Fibroblast of lung (primary cell): ENCODE measurements around the gene FBLIM1. TPM values are rescaled to one million over a fixed set of nuclear protein-coding genes. Genes with fewer than 3 reads are reported as not detected.

ENCODE experiments used
- DNase-seq, 2 donors: peaks; one replicate each; pipeline versions ENCODE4 v3.0.0 to v3.0.0-alpha.2; 2010; ENCODE audit warnings: low read depth in 2 of 2
- H2AFZ ChIP-seq: 2 replicates; pipeline ENCODE4 v1.5.1; 2012; ENCODE audit warnings: low read length, control low read depth, inconsistent platforms
- H3K27ac ChIP-seq: 2 replicates; pipeline ENCODE4 v1.5.1; 2011; ENCODE audit warnings: low read length, control low read depth; ENCODE audit not compliant: insufficient read depth
- H3K27me3 ChIP-seq: 2 replicates; pipeline ENCODE4 v1.5.1; 2011; ENCODE audit warnings: mild to moderate bottlenecking, low read length; ENCODE audit not compliant: control insufficient read depth, insufficient read depth
- H3K36me3 ChIP-seq: 2 replicates; pipeline ENCODE4 v1.5.1; 2011; ENCODE audit warnings: low read length; ENCODE audit not compliant: control insufficient read depth, insufficient read depth
- H3K4me1 ChIP-seq: 2 replicates; pipeline ENCODE4 v1.5.1; 2011; ENCODE audit warnings: low read length; ENCODE audit not compliant: control insufficient read depth, insufficient read depth; ENCODE audit errors: extremely low read depth
- H3K4me2 ChIP-seq: 2 replicates; pipeline ENCODE4 v1.5.1; 2011; ENCODE audit warnings: low read length, control low read depth; ENCODE audit not compliant: insufficient read depth; ENCODE audit errors: extremely low read depth
- H3K4me3 ChIP-seq, 4 experiments: fragments of 200-600 bp in 1 of 4; sonication (generic) in 1 of 4; replicated peaks in 1 of 4; 2 replicates each; pipeline ENCODE4 v1.5.1; 2011 to 2016; ENCODE audit warnings: low read length in 4 of 4, low read depth in 3 of 4, mild to moderate bottlenecking in 3 of 4, control low read depth in 2 of 4, inconsistent platforms in 1 of 4, mixed read lengths in 1 of 4; ENCODE audit not compliant: insufficient read depth in 1 of 4; ENCODE audit errors: control extremely low read depth in 1 of 4
- H3K79me2 ChIP-seq: 2 replicates; pipeline ENCODE4 v1.5.1; 2012; ENCODE audit warnings: mild to moderate bottlenecking, low read length, inconsistent platforms; ENCODE audit not compliant: control insufficient read depth, insufficient read depth
- H3K9ac ChIP-seq: 2 replicates; pipeline ENCODE4 v1.5.1; 2011; ENCODE audit warnings: mild to moderate bottlenecking, low read length, control low read depth; ENCODE audit not compliant: insufficient read depth
- H3K9me3 ChIP-seq: 2 replicates; pipeline ENCODE4 v1.5.1; 2012; ENCODE audit warnings: low read depth, low read length; ENCODE audit not compliant: control insufficient read depth, insufficient read depth
- H4K20me1 ChIP-seq: 2 replicates; pipeline ENCODE4 v1.5.1; 2011; ENCODE audit warnings: low read length; ENCODE audit not compliant: control insufficient read depth, insufficient read depth; ENCODE audit errors: extremely low read depth
- EZH2 ChIP-seq: IDR thresholded peaks from 2 replicates; pipeline ENCODE4 v1.5.1; 2012; ENCODE audit warnings: low read length, control low read depth, mild to moderate bottlenecking; ENCODE audit errors: missing control alignments
- polyA plus RNA-seq, 2 donors: library from polyadenylated mRNA; depleted of rRNA in 1 of 2; stranded (reverse) in 1 of 2; unstranded in 1 of 2; fragments of >200 nt; gene quantifications; 2 replicates each; pipeline ENCODE4 v1.2.1, GENCODE V29; 2011 to 2012; ENCODE audit warnings: missing spikeins in 1 of 2
- total RNA-seq: library from RNA; depleted of rRNA; stranded (reverse); fragments of >200 nt; gene quantifications from 2 replicates; pipeline ENCODE4 v1.2.1, GENCODE V29; 2014
- TF ChIP-seq, protein P1 (sequence below), 2 donors: IDR thresholded peaks in 1 of 2; conservative IDR thresholded peaks in 1 of 2; 1 replicate in 1 of 2; 2 replicates in 1 of 2; pipeline ENCODE4 v1.5.1; 2011 to 2012; ENCODE audit warnings: low read length in 2 of 2, control low read depth in 1 of 2, inconsistent platforms in 1 of 2, low read depth in 1 of 2, mild to moderate bottlenecking in 1 of 2

The FBLIM1 gene
- total and polyA plus RNA-seq, 2 donors (not counting 1 experiment from before 2014, with no cell fraction given), result 17.3 to 86.2 TPM

DNA sequence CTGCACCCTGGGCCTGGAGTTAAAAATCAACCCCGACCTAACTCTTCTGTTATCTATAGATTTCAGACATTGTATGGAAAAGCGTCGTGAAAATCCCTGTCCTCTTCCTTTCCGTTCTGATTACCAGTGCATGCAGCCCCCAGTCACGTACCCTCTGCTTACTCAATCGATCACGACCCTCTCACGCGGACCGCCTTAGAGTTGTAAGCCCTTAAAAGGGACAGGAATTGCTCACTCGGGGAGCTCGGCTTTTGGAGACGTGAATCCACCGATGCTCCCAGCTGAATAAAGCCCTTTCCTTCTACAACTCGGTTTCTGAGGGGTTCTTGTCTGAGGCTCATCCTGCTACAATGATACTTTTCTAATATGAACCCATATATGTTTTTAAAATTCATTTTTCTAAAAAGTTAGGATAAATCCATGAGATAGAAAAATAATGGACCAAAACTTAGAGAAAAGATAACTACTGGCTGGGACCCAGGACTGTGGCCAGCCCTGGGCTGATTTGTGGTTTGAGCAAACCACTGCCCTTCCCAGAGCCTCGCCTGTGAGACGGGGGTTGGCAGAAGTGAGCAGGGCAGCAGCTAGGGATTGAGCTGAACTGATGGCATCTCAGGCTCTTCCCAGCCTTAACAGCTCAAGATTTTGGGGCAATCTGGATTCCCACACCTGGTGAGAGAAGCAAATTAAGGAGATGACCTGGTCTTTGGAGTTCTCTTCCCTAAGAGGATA is 43.8 kb downstream of the FBLIM1 start:
- DNase-seq, result peak; percentile 24 to 64
- TF ChIP-seq EZH2, result no peak
- TF ChIP-seq, protein P1, sequence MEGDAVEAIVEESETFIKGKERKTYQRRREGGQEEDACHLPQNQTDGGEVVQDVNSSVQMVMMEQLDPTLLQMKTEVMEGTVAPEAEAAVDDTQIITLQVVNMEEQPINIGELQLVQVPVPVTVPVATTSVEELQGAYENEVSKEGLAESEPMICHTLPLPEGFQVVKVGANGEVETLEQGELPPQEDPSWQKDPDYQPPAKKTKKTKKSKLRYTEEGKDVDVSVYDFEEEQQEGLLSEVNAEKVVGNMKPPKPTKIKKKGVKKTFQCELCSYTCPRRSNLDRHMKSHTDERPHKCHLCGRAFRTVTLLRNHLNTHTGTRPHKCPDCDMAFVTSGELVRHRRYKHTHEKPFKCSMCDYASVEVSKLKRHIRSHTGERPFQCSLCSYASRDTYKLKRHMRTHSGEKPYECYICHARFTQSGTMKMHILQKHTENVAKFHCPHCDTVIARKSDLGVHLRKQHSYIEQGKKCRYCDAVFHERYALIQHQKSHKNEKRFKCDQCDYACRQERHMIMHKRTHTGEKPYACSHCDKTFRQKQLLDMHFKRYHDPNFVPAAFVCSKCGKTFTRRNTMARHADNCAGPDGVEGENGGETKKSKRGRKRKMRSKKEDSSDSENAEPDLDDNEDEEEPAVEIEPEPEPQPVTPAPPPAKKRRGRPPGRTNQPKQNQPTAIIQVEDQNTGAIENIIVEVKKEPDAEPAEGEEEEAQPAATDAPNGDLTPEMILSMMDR (conservative IDR thresholded peaks at IDR 0.05 in 1 of 2, IDR thresholded peaks at IDR 0.05 in 1 of 2; ENCODE audit: low read depth in 1 of 2, low read length in 2 of 2), result no peak
- Histone ChIP-seq H3K27ac (no peak overlapping the region), H3K9me3 (no peaks in the 10 kb centered on the region), H3K27me3 (no peaks in the 10 kb centered on the region), H3K4me2 (no peak overlapping the region), H4K20me1 (no peaks in the 10 kb centered on the region), H3K36me3 (no peaks in the 10 kb centered on the region), H3K4me1 (peaks cover 24% of the 10 kb centered on the region), H3K4me3 (no peak overlapping the region), H3K9ac (no peak overlapping the region), H3K79me2 (no peaks in the 10 kb centered on the region), H2AFZ (no peak overlapping the region)

DNA sequence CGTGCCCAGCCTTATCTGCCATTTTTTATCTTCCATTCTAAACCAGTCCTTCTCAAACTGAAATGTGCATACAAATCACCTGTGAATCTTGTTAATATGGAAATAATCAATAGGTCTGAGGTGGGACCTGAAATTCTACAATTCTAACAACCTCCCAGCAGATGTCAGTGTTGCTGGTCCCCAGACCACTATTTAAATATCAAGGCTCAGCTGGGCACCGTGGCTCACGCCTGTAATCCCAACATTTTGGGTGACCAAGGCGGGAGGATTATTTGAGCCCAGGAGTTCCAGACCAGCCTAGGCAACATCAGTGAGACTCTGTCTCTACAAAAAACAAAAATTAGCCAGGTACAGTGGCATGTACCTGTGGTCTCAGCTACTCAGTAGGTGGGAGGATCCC is 44.8 kb downstream of the FBLIM1 start:
- no peaks in the 10 kb centered on the region for H3K27me3 ChIP-seq
- no peaks in the 10 kb centered on the region for H3K36me3 ChIP-seq
- no peak overlapping the region for H3K4me2 ChIP-seq
- no peak overlapping the region for H3K9ac ChIP-seq
- no peak overlapping the region for H3K27ac ChIP-seq
- peaks cover 21% of the 10 kb centered on the region for H3K4me1 ChIP-seq
- H3K9me3 ChIP-seq, result no peaks in the 10 kb centered on the region
- DNase-seq, result peak in 1 of 2 donors; percentile 53
- no peaks in the 10 kb centered on the region for H3K79me2 ChIP-seq
- H3K4me3 ChIP-seq, result no peak overlapping the region
- no peak for TF ChIP-seq EZH2
- TF ChIP-seq, protein P1 (conservative IDR thresholded peaks at IDR 0.05 in 1 of 2, IDR thresholded peaks at IDR 0.05 in 1 of 2; ENCODE audit: low read depth in 1 of 2, low read length in 2 of 2), result peak; percentile 18 to 46
- no peaks in the 10 kb centered on the region for H4K20me1 ChIP-seq
- H2AFZ ChIP-seq, result no peak overlapping the region

DNA sequence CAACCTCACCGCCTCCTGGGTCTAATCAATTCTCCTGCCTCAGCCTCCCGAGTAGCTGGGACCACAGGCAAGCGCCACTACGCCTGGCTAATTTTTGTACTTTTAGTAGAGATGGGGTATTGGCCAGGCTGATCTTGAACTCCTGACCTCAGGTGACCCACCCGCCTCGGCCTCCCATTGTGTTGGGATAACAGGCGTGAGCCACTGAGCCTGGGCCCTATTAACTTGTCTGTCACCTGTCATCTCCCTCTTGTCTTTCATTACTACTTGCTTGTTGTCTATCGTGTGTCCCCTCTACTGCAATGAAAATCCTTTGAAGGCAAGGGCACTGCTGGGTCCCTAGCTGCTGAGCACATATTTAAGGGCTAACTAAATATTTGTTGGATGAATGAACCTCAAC is 45.5 kb downstream of the FBLIM1 start:
- Histone ChIP-seq H3K4me2 (no peak overlapping the region), H3K27me3 (no peaks in the 10 kb centered on the region), H2AFZ (no peak overlapping the region), H3K27ac (no peak overlapping the region), H3K4me3 (no peak overlapping the region), H3K9ac (no peak overlapping the region), H3K9me3 (no peaks in the 10 kb centered on the region), H3K79me2 (no peaks in the 10 kb centered on the region), H3K4me1 (peaks cover 20% of the 10 kb centered on the region), H3K36me3 (no peaks in the 10 kb centered on the region), H4K20me1 (no peaks in the 10 kb centered on the region)
- no peak for DNase-seq
- no peak for TF ChIP-seq EZH2
- TF ChIP-seq, protein P1 (conservative IDR thresholded peaks at IDR 0.05 in 1 of 2, IDR thresholded peaks at IDR 0.05 in 1 of 2; ENCODE audit: low read depth in 1 of 2, low read length in 2 of 2), result no peak
